ENCODE measurements around the gene SRSF1. TPM values are rescaled to one million over a fixed set of nuclear protein-coding genes. Genes with fewer than 3 reads are reported as not detected.

The SRSF1 gene
- total RNA-seq, 1 experiment from 2014 or later: 434 TPM

DNA sequence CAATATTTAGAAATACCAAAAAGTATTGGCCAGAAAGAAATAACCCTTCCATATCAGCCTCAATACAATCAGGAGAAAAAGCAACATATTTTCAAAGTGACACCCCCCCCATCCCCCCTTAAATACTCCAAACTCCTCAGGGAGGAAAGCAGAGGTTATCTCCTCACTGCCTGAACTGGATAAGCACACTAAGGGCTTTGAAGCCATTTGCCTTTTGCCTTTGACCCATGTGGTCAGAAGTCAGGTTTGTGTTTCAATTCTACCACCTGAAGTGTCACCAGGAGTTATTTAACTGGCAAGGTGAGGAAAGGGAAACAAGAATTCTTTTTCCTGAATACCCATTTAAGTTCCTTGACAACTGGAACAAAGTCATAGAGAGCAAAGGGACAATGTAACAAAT, 15.5 kb downstream of the SRSF1 start:
- CTCF ChIA-PET: interaction anchor here (4.6 to 15.4 kb wide), 2 partner anchors 9 to 134 kb away, joined by 57 to 288 read pairs; no protein-coding TSS in a partner anchor
- intact Hi-C loops (cut with micrococcal nuclease): no loop called here

DNA sequence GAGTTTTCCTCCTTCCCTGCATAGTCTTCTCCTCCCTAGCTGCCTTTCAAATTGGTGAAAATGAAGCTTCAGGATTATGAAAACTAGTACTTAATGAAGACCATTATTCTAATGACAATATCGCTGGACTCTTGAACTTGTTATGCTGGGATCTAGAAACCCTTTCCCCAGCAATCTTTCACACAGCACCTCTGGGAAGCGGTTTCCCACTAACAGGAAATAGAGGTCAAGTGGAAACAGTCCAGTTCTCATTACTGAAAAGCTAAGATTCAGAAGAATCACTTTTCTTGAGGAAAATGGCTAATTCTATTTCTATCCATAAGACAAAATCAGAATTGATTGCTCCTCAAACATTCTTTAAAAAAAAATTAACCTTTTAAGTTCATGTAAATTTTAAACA, 17.0 kb downstream of the SRSF1 start:
- Histone ChIP-seq H3K27me3 (ENCODE audit: insufficient read depth, low read length) (no peaks in the 10 kb centered on the region), H4K20me1 (ENCODE audit: insufficient read depth) (peaks cover 4% of the 10 kb centered on the region; the same call in 1 of the 2 replicates), H3K9me3 (ENCODE audit: control insufficient read depth in 1 of 2, insufficient read depth in 1 of 2, low read depth in 1 of 2, low read length in 2 of 2) (no peaks in the 10 kb centered on the region), H3K79me2 (ENCODE audit: insufficient read depth, low read length) (peaks cover 58% of the 10 kb centered on the region), H3K36me3 (ENCODE audit: control insufficient read depth in 1 of 2, insufficient read depth in 2 of 2, low read length in 2 of 2) (peaks cover 2 to 24% of the 10 kb centered on the region in 2 experiments; a peak in 3 of 4 replicates), H3K27ac (ENCODE audit: low read depth, low read length) (peak overlapping the region; percentile 96), H3K4me3 (replicated peaks in 1 of 2; ENCODE audit: low read depth in 1 of 2, low read length in 2 of 2) (0 out of 4 replicates have a peak overlapping the region, but pooled peaks of 1 of the 2 experiments have one; percentile 73), H2AFZ (ENCODE audit: low read depth, low read length, poor library complexity, severe bottlenecking) (no peak overlapping the region), H3K9me2 (ENCODE audit: insufficient read depth) (no peaks in the 10 kb centered on the region), H3K9ac (ENCODE audit: low read length) (peak overlapping the region; percentile 67; the same call in 1 of the 2 replicates), H3K4me1 (ENCODE audit: control insufficient read depth in 1 of 2, insufficient read depth in 2 of 2, low read length in 2 of 2) (peaks cover 68 to 86% of the 10 kb centered on the region in 2 experiments), H3K4me2 (ENCODE audit: low read length) (peak overlapping the region; percentile 89)
- RAD21 ChIA-PET (ENCODE audit: low non-redundant PET in 1 of 2, low total read pairs in 2 of 2, uncharacterized antibody in 2 of 2, unreplicated experiment in 2 of 2): interaction anchor here in 1 of 2 experiments (1.0 to 1.5 kb wide), 3 partner anchors 10 to 140 kb away, joined by 3 to 5 read pairs (median 3); partner anchors contain the start of gene MRPS23
- no peak for DNase-seq (ENCODE audit: low read depth, low spot score)
- no peak for TF ChIP-seq ELF1 (IDR thresholded peaks at IDR 0.05; ENCODE audit: borderline replicate concordance, low read depth)
- no peak for TF ChIP-seq EZH2phosphoT487 (IDR thresholded peaks at IDR 0.05; ENCODE audit: borderline replicate concordance)
- TF ChIP-seq POLR2A (IDR thresholded peaks at IDR 0.05; ENCODE audit: borderline replicate concordance, extremely low read depth, insufficient read depth, insufficient read length): no peak
- TF ChIP-seq RAD21 (IDR thresholded peaks at IDR 0.05; ENCODE audit: low read depth): no peak
- TF ChIP-seq, protein P1, sequence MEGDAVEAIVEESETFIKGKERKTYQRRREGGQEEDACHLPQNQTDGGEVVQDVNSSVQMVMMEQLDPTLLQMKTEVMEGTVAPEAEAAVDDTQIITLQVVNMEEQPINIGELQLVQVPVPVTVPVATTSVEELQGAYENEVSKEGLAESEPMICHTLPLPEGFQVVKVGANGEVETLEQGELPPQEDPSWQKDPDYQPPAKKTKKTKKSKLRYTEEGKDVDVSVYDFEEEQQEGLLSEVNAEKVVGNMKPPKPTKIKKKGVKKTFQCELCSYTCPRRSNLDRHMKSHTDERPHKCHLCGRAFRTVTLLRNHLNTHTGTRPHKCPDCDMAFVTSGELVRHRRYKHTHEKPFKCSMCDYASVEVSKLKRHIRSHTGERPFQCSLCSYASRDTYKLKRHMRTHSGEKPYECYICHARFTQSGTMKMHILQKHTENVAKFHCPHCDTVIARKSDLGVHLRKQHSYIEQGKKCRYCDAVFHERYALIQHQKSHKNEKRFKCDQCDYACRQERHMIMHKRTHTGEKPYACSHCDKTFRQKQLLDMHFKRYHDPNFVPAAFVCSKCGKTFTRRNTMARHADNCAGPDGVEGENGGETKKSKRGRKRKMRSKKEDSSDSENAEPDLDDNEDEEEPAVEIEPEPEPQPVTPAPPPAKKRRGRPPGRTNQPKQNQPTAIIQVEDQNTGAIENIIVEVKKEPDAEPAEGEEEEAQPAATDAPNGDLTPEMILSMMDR (IDR thresholded peaks at IDR 0.05 in 2 of 3, conservative IDR thresholded peaks at IDR 0.05 in 1 of 3; ENCODE audit: borderline replicate concordance in 1 of 3, insufficient read depth in 1 of 3, low read depth in 2 of 3, low read length in 2 of 3): no peak
- TF ChIP-seq SIN3A (IDR thresholded peaks at IDR 0.05; ENCODE audit: low read depth): no peak
- no peak for TF ChIP-seq EGR1 (IDR thresholded peaks at IDR 0.05; ENCODE audit: low read depth)
- TF ChIP-seq ZFX (IDR thresholded peaks at IDR 0.05): no peak
- no peak for TF ChIP-seq EZH2 (IDR thresholded peaks at IDR 0.05)
- no peak for TF ChIP-seq FOSL1 (IDR thresholded peaks at IDR 0.05; ENCODE audit: low read depth)
- POLR2A ChIA-PET: interaction anchor here (0.8 to 4.4 kb wide), 9 partner anchors 11 to 130 kb away, joined by 3 to 30 read pairs (median 6); partner anchors contain the start of genes DYNLL2 and SRSF1
- no peak for ATAC-seq
- CTCF ChIA-PET: interaction anchor here (1.5 to 15.4 kb wide), 3 partner anchors 10 to 132 kb away, joined by 4 to 288 read pairs (median 57); partner anchors contain the start of gene SRSF1
- intact Hi-C loops (cut with micrococcal nuclease): loop anchor here (1.0 kb wide), 1 partner anchor 98 kb away; no protein-coding TSS in a partner anchor
- BruUV-seq (replicated peaks): no TSS peak

More for the DNA sequence above, 15.5 kb downstream of the SRSF1 start:
- no peak for DNase-seq (ENCODE audit: low read depth, low spot score)
- H3K4me3 ChIP-seq (replicated peaks in 1 of 2; ENCODE audit: low read depth in 1 of 2, low read length in 2 of 2): no peak overlapping the region
- POLR2A ChIA-PET: interaction anchor here (2.6 to 4.4 kb wide), 3 partner anchors 10 to 131 kb away, joined by 9 to 30 read pairs (median 16); partner anchors contain the start of gene SRSF1
- H3K4me2 ChIP-seq (ENCODE audit: low read length): peak overlapping the region; percentile 1; the same call in 1 of the 2 replicates
- H3K27me3 ChIP-seq (ENCODE audit: insufficient read depth, low read length): no peaks in the 10 kb centered on the region
- ATAC-seq: no peak
- RAD21 ChIA-PET (ENCODE audit: low non-redundant PET in 1 of 2, low total read pairs in 2 of 2, uncharacterized antibody in 2 of 2, unreplicated experiment in 2 of 2): no interaction called here
- H2AFZ ChIP-seq (ENCODE audit: low read depth, low read length, poor library complexity, severe bottlenecking): no peak overlapping the region
- no TSS peak for BruUV-seq (replicated peaks)
- no peaks in the 10 kb centered on the region for H3K9me2 ChIP-seq (ENCODE audit: insufficient read depth)
- peaks cover 45% of the 10 kb centered on the region for H3K79me2 ChIP-seq (ENCODE audit: insufficient read depth, low read length)
- no peak for TF ChIP-seq FOSL1 (IDR thresholded peaks at IDR 0.05; ENCODE audit: low read depth)
- TF ChIP-seq, protein P2, sequence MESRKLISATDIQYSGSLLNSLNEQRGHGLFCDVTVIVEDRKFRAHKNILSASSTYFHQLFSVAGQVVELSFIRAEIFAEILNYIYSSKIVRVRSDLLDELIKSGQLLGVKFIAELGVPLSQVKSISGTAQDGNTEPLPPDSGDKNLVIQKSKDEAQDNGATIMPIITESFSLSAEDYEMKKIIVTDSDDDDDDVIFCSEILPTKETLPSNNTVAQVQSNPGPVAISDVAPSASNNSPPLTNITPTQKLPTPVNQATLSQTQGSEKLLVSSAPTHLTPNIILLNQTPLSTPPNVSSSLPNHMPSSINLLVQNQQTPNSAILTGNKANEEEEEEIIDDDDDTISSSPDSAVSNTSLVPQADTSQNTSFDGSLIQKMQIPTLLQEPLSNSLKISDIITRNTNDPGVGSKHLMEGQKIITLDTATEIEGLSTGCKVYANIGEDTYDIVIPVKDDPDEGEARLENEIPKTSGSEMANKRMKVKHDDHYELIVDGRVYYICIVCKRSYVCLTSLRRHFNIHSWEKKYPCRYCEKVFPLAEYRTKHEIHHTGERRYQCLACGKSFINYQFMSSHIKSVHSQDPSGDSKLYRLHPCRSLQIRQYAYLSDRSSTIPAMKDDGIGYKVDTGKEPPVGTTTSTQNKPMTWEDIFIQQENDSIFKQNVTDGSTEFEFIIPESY (IDR thresholded peaks at IDR 0.05; ENCODE audit: extremely low read depth, insufficient replicate concordance, low read length): no peak
- TF ChIP-seq CEBPB (IDR thresholded peaks at IDR 0.05; ENCODE audit: low read depth): 0 out of 2 replicates have a peak, but pooled peaks have one; percentile 7
- H3K4me1 ChIP-seq (ENCODE audit: control insufficient read depth in 1 of 2, insufficient read depth in 2 of 2, low read length in 2 of 2): peaks cover 57 to 84% of the 10 kb centered on the region in 2 experiments
- peaks cover 4% of the 10 kb centered on the region; the same call in 1 of the 2 replicates for H4K20me1 ChIP-seq (ENCODE audit: insufficient read depth)
- no peak overlapping the region for H3K9ac ChIP-seq (ENCODE audit: low read length)
- H3K9me3 ChIP-seq (ENCODE audit: control insufficient read depth in 1 of 2, insufficient read depth in 1 of 2, low read depth in 1 of 2, low read length in 2 of 2): no peaks in the 10 kb centered on the region
- H3K36me3 ChIP-seq (ENCODE audit: control insufficient read depth in 1 of 2, insufficient read depth in 2 of 2, low read length in 2 of 2): peaks cover 4 to 24% of the 10 kb centered on the region in 2 experiments; a peak in 3 of 4 replicates
- peak overlapping the region; percentile 23; the same call in 1 of the 2 replicates for H3K27ac ChIP-seq (ENCODE audit: low read depth, low read length)
